SJCRH30 (cell line): Measurements from ENCODE around the gene ACACA. TPM values are rescaled to one million over a fixed set of nuclear protein-coding genes. Genes with fewer than 3 reads are reported as not detected.
A peak's percentile ranks its signal among the peaks of the same experiment; 100 is the strongest.
"Not testable (repeated sequence)": the region's sequence is repeated elsewhere in the genome, so short reads cannot be mapped to it uniquely, and the experiment has no call there.

ENCODE experiments used
- DNase-seq, 2 experiments: peaks; one replicate each; pipeline ENCODE4 v3.0.0-alpha.2; 2015 to 2020
- H3K27ac ChIP-seq: fragments of 250-450 bp; sonication (Bioruptor Pico); 2 replicates; pipeline ENCODE4 v1.5.1; 2020; ENCODE audit warnings: mild to moderate bottlenecking, moderate library complexity
- H3K27me3 ChIP-seq: fragments of 250-450 bp; sonication (Bioruptor Pico); 2 replicates; pipeline ENCODE4 v1.5.1; 2020; ENCODE audit warnings: mild to moderate bottlenecking, moderate library complexity
- H3K36me3 ChIP-seq: fragments of 250-450 bp; sonication (Bioruptor Pico); 2 replicates; pipeline ENCODE4 v1.5.1; 2020; ENCODE audit warnings: mild to moderate bottlenecking, moderate library complexity
- H3K4me1 ChIP-seq: fragments of 250-450 bp; sonication (Bioruptor Pico); 2 replicates; pipeline ENCODE4 v1.5.1; 2020; ENCODE audit warnings: mild to moderate bottlenecking, moderate library complexity
- H3K4me3 ChIP-seq: fragments of 250-450 bp; sonication (Bioruptor Pico); 2 replicates; pipeline ENCODE4 v1.5.1; 2020; ENCODE audit warnings: mild to moderate bottlenecking, moderate library complexity
- H3K9me3 ChIP-seq: fragments of 250-450 bp; sonication (Bioruptor Pico); replicated peaks from 2 replicates; pipeline ENCODE4 v1.5.1; 2020; ENCODE audit warnings: mild to moderate bottlenecking, moderate library complexity
- total RNA-seq: library from RNA; depleted of rRNA; stranded (reverse); fragments of >200 nt; shearing (Covaris generic); gene quantifications from 2 replicates; pipeline ENCODE4 v1.2.3, GENCODE V29; 2014

ACACA gene
- total RNA-seq, 1 experiment from 2014 or later = 74.0 TPM

- Histone ChIP-seq H3K27me3 (no peaks in the 10 kb centered on the region), H3K4me1 (peaks cover 12% of the 10 kb centered on the region), H3K36me3 (peaks cover 42% of the 10 kb centered on the region), H3K9me3 (no peaks in the 10 kb centered on the region), H3K27ac (no peak overlapping the region), H3K4me3 (no peak overlapping the region)
- no peak for DNase-seq
Observed at GRCh38 chr17:37086334-37086733, 320.3 kb downstream of the ACACA start.

DNA sequence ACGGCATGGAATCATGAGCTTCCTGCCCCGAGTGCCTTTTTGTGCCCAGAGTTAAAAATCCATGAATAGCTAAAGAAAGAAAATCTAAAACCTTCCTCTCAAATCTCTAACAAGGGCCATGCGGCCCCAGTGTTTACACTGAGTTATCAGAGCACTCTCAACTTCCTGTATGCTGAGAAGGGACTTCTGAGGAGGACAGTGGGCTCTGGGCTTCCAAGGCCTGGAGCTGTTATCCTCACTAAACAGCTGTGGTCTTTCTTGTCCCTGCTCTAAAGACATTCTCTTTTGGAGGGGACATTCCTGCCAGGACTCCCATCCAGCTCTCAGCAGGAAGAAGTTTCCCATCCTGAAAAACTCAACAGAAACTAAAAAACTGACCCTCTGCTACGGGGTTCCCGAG lies 322.3 kb downstream of the ACACA start:
- H3K9me3 ChIP-seq = 0 out of 2 replicates have a peak, but pooled peaks cover 2% of the 10 kb centered on the region
- H3K4me3 ChIP-seq = no peak overlapping the region
- DNase-seq = no peak
- H3K36me3 ChIP-seq = peaks cover 38% of the 10 kb centered on the region
- H3K4me1 ChIP-seq = peaks cover 12% of the 10 kb centered on the region
- H3K27me3 ChIP-seq = no peaks in the 10 kb centered on the region
- H3K27ac ChIP-seq = no peak overlapping the region

- Histone ChIP-seq H3K27me3 (no peaks in the 10 kb centered on the region), H3K4me1 (peaks cover 12% of the 10 kb centered on the region), H3K9me3 (0 out of 2 replicates have a peak, but pooled peaks cover 2% of the 10 kb centered on the region), H3K4me3 (no peak overlapping the region), H3K36me3 (peaks cover 29% of the 10 kb centered on the region), H3K27ac (no peak overlapping the region)
- peak; percentile 55 to 71 for DNase-seq
Observed at GRCh38 chr17:37083456-37083855, 323.2 kb downstream of the ACACA start.

- no peaks in the 10 kb centered on the region for H3K27me3 ChIP-seq
- H3K36me3 ChIP-seq = peaks cover 29% of the 10 kb centered on the region
- no peak for DNase-seq
- no peak overlapping the region for H3K4me3 ChIP-seq
- peaks cover 12% of the 10 kb centered on the region for H3K4me1 ChIP-seq
- H3K27ac ChIP-seq = no peak overlapping the region
- H3K9me3 ChIP-seq = 0 out of 2 replicates have a peak, but pooled peaks cover 2% of the 10 kb centered on the region
Observed at GRCh38 chr17:37082985-37083384, 323.7 kb downstream of the ACACA start.

DNA sequence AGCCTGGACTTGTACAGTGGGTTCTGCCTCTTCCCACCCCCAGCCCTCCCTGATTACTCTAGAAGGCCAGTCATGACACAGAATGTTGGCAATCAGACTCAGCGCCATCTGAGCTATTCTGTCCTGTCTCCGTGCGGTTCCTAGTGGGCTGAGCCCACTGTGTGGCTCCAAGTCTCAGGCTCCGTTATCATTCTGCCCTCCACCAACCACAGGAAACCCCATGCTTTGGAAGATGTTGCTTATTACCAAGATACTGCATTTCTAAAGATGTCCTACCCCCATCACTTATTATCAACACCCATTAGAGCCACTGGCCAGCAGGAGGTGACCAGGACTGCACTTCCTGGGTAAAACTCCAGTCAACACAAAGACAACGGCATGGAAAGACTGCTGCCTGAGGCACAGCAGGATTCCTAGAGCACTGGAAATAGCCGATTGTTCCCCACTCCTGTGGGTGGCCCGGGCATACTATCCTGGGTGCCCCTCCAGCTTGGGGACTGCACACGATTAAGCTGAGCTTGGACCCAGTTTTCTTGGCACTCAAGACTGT lies 324.2 kb downstream of the ACACA start:
- Histone ChIP-seq H3K4me1 (peaks cover 12% of the 10 kb centered on the region), H3K4me3 (no peak overlapping the region), H3K36me3 (peaks cover 26% of the 10 kb centered on the region), H3K27me3 (no peaks in the 10 kb centered on the region), H3K27ac (no peak overlapping the region), H3K9me3 (0 out of 2 replicates have a peak, but pooled peaks cover 2% of the 10 kb centered on the region)
- DNase-seq = no peak

DNA sequence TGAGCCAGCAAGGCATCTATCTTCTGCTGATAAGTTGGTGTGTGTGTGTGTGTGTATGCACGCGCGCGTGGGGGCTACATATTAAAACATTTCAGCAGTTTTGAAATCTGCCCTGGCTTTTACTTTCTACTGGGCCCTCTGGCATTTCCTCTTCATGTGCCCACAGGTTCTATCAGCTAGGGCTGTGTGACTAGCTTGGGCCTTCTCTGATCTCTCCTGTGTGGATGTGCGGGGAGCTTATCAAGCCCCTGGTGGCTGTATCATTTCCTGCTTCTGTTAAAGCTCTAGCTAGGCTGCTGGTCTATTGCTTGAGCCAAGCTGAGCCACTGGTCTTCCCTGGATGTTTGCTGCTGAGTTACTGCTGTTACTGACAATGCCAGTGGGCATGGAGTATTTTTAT lies 325.3 kb downstream of the ACACA start:
- Histone ChIP-seq H3K4me3 (no peak overlapping the region), H3K27me3 (no peaks in the 10 kb centered on the region), H3K4me1 (peaks cover 12% of the 10 kb centered on the region), H3K27ac (no peak overlapping the region), H3K9me3 (0 out of 2 replicates have a peak, but pooled peaks cover 2% of the 10 kb centered on the region), H3K36me3 (peaks cover 15% of the 10 kb centered on the region)
- DNase-seq = no peak

DNA sequence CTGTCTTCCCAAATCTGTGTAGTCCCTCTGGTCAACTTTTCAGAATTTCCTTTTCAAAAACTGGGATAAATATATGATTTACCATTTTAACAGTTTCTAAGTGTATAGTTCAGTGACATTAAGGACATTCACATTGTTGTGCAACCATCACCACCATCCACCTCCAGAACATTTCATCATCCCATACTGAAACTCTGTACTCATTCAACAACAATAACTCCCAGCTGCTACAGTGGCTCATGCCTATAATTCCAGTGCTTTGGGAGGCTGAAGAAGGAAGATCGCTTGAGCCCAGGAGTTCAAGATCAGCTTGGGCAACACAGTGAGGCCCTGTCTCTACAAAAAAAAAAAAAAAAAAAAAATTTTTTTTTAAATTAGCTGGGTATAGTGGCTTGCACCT lies 326.9 kb downstream of the ACACA start:
- Histone ChIP-seq H3K36me3 (peaks cover 2% of the 10 kb centered on the region; the same call in 1 of the 2 replicates), H3K4me3 (no peak overlapping the region), H3K27me3 (no peaks in the 10 kb centered on the region), H3K4me1 (peaks cover 12% of the 10 kb centered on the region), H3K9me3 (0 out of 2 replicates have a peak, but pooled peaks cover 2% of the 10 kb centered on the region), H3K27ac (no peak overlapping the region)
- DNase-seq = no peak

- Histone ChIP-seq H3K4me3 (no peak overlapping the region), H3K27me3 (no peaks in the 10 kb centered on the region), H3K9me3 (0 out of 2 replicates have a peak, but pooled peaks cover 2% of the 10 kb centered on the region), H3K36me3 (peaks cover 2% of the 10 kb centered on the region; the same call in 1 of the 2 replicates), H3K27ac (no peak overlapping the region), H3K4me1 (peaks cover 10% of the 10 kb centered on the region)
- DNase-seq = no peak
Observed at GRCh38 chr17:37079065-37079708, 327.4 kb downstream of the ACACA start.

DNA sequence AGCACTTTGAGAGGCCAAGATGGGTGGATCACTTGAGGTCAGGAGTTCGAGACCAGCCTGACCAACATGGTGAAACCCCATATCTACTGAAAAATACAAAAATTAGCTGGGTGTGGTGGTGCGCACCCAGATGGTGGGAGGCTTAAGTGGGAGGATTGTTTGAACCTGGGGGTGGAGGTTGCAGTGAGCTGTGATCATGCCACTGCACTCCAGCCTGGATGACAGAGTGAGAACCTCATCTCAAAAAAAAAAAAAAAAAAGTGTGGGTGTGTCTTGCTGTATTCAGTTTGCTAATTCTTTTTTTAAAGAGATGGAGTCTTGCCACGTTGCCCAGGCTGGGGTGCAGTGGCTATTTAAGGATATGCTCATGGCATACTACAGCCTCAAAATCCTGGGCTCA lies 333.2 kb downstream of the ACACA start:
- not testable (repeated sequence) for H3K9me3 ChIP-seq, H3K27ac ChIP-seq, H3K4me3 ChIP-seq, H3K27me3 ChIP-seq, DNase-seq, H3K36me3 ChIP-seq, H3K4me1 ChIP-seq

- peaks cover 7% of the 10 kb centered on the region; the same call in 1 of the 2 replicates for H3K4me1 ChIP-seq
- no peak overlapping the region for H3K27ac ChIP-seq
- no peak for DNase-seq
- H3K27me3 ChIP-seq = no peaks in the 10 kb centered on the region
- no peaks in the 10 kb centered on the region for H3K36me3 ChIP-seq
- no peak overlapping the region for H3K4me3 ChIP-seq
- H3K9me3 ChIP-seq = no peaks in the 10 kb centered on the region
Observed at GRCh38 chr17:37069087-37069486, 337.5 kb downstream of the ACACA start.

- DNase-seq = peak; percentile 90 to 92
- Histone ChIP-seq H3K27ac (peak overlapping the region; percentile 20), H3K4me3 (peak overlapping the region; percentile 20), H3K9me3 (no peaks in the 10 kb centered on the region), H3K4me1 (peaks cover 7% of the 10 kb centered on the region; the same call in 1 of the 2 replicates), H3K27me3 (no peaks in the 10 kb centered on the region), H3K36me3 (no peaks in the 10 kb centered on the region)
Observed at GRCh38 chr17:37068266-37068665, 338.4 kb downstream of the ACACA start.

GRCh38 chr17:37067555-37068111 lies 339.0 kb downstream of the ACACA start:
- Histone ChIP-seq H3K4me1 (peaks cover 7% of the 10 kb centered on the region), H3K9me3 (no peaks in the 10 kb centered on the region), H3K36me3 (no peaks in the 10 kb centered on the region), H3K27me3 (no peaks in the 10 kb centered on the region), H3K27ac (peak overlapping the region; percentile 20), H3K4me3 (peak overlapping the region; percentile 20)
- DNase-seq = peak; percentile 62 to 70

DNA sequence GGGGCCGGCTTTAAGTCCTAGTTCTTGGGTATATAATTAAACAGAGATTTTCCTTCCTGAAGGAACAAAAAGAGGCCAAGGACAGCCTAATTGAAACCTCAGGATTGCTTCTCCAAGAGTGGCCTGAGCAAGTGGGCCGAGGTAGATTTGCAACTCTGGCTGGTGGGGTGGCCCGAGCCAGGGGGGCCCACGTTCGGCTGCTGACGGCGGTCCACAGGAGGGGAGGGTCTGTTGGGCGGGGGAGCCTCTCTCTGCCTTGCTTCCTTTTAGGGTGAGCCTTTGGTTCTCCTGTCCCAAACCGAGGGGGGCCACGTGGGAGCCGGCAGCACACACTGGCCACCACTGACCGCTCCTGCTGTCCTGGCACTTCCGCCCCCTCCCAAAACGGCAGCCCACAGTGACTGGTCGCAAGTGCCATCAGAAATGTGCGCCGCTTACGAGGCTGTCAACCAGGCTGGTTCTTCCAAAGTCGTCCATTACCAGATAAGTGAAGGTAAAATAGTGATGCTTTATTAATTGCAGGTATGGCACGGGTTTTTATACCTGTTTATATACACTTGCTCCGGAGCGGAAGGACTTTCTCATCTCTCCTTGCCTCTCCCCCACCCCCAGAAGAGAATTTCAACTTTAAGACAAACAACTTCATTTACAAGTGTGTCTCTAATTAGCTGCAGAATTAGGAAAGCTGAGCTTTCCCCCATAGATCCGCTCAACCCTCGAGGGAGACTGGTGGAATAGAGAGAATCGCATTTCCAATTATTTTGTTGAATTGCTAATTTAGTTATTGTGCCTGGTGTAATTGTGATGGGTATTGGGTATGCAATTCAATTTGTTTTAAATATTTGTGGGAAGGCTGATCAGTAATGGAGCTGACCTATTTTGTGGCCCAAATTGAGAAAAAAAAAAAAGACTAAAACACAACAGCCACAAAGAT lies 340.0 kb downstream of the ACACA start:
- Histone ChIP-seq H3K27me3 (no peaks in the 10 kb centered on the region), H3K36me3 (no peaks in the 10 kb centered on the region), H3K9me3 (no peaks in the 10 kb centered on the region), H3K27ac (no peak overlapping the region), H3K4me3 (no peak overlapping the region), H3K4me1 (peaks cover 14% of the 10 kb centered on the region)
- DNase-seq = no peak

DNA sequence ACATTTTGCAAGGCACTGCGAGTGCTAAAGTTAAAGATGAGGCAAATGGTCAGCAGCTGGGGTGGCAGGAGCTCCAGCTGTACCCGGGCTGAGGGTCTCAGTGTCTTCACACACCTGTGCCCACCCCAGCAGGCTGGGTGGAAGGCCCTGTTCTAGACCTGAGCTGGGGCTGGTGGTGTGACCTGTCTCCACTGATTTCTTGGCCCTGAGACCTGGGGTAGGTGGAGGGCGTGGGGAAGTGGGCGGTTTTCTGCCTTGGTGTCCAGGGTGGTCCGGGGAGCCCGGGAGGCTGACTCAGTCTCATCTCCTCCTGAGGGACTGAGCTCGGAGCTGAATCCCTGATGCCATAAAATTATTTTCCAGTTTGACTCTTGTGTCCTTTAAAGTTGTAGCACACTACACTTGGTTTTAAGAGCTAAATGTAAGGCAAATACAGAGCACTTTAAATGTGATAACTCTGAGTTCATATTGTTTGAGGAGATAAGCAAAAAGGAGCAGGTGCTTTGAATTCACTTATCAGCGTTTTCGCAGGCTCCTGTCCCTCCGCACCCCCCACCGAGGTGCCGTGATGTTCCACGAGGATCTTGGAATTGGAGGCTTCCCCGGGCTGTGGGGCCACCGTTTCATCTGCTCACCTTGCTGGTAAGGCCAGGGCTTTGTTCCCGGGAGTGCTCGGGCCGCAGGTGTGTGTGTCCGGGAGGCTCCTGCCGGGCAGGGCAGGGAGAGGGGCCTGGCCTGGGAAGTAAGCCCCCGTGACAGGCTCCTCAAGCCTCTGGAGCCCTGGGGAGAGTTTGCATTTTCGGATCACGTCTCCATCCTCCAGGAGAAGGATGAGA lies 340.9 kb downstream of the ACACA start:
- Histone ChIP-seq H3K4me1 (peaks cover 14% of the 10 kb centered on the region), H3K27ac (no peak overlapping the region), H3K36me3 (no peaks in the 10 kb centered on the region), H3K4me3 (no peak overlapping the region), H3K27me3 (no peaks in the 10 kb centered on the region), H3K9me3 (no peaks in the 10 kb centered on the region)
- DNase-seq = no peak
